GM21528 (cell line): ENCODE data around the gene TOR1AIP2.
"Not testable (repeated sequence)": the region's sequence is repeated elsewhere in the genome, so short reads cannot be mapped to it uniquely, and the experiment has no call there.

ENCODE experiments used
- ATAC-seq: cut with Tn5 transposase; IDR thresholded peaks from one replicate; pipeline ENCODE4 v1.9.1; 2021; ENCODE audit warnings: mild to moderate bottlenecking, moderate library complexity; ENCODE audit not compliant: unreplicated experiment, low FRiP score

The TOR1AIP2 gene

DNA sequence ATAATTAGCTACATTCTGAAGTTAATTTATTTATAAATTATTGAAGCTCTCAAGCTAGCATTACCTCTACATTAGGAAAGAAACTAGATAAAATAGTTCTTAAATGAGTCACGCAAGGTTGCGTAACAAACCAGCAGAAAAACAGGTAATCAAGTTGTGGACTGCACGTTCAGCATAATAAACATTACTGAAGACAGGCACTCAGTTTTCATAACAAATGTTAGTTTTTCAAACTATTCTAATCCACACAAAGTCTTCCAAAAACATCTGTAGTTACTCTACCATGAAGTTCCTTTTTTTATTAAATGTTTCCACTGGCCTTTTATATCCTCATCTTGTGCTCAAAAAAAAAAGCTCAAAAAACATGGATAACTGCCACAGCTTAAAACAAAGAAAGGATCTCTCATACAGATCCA lies 1.3 kb downstream of the TOR1AIP2 start:
- ATAC-seq: no peak

- ATAC-seq: no peak
Measured at GRCh38 chr1:179875596-179876299, 1.9 kb downstream of the TOR1AIP2 start.

DNA sequence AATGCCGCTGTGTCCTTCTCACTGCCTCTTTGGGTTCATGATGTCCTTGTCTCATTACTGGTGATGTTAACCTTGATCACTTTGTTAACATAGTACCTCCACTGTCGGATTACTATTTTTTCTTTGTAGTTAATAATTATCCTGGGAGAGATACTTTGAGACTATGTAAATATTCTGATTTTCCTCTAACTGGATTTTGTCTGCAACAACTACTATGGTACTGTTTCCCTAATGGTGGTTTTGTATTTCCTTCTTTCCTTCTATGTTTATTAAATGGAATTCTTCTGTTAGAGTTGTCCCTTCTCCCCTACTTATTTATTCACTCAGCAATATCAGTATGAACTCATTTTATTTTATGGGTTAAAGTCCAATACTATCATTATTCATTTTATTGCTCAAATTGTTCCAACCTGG lies 4.2 kb downstream of the TOR1AIP2 start:
- no peak for ATAC-seq

DNA sequence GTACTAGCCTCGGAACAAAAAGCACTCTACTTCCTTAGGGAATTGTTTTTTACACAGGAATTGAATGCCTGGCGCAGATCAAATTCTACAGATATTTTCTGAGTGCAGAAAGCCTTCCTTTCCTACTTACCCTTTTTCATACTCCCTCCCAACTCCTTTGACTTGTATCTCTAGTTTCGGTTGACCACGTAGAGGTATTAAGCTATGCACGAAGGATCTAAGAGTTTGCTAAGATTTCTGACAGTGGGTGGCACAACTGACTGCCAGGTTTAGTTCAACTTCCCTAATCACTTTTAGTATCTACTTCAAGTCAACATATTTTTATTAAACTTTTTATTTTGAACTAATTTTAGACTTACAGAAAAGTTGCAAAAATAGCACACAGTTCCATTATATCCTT lies 5.0 kb downstream of the TOR1AIP2 start:
- no peak for ATAC-seq

DNA sequence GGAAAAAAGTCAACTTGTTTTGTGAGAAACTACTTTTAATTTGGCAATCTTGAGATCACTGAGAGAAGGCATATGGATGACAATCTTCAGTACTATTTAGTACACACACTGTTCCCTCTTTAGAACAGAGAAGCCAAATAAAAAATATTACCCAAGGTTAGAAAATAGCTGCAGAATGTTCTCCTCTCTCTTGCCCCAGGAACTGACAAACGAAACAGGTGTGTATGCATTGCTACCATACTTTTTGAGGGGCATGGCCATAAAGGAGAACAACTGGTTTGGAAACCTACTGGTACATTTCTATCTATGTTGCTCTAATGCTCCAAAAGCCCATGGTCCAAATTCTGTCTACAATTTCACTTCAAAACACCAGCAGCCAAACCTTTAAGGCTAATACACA lies 5.7 kb downstream of the TOR1AIP2 start:
- no peak for ATAC-seq

GRCh38 chr1:179870870-179871269 lies 6.7 kb downstream of the TOR1AIP2 start:
- ATAC-seq: no peak

DNA sequence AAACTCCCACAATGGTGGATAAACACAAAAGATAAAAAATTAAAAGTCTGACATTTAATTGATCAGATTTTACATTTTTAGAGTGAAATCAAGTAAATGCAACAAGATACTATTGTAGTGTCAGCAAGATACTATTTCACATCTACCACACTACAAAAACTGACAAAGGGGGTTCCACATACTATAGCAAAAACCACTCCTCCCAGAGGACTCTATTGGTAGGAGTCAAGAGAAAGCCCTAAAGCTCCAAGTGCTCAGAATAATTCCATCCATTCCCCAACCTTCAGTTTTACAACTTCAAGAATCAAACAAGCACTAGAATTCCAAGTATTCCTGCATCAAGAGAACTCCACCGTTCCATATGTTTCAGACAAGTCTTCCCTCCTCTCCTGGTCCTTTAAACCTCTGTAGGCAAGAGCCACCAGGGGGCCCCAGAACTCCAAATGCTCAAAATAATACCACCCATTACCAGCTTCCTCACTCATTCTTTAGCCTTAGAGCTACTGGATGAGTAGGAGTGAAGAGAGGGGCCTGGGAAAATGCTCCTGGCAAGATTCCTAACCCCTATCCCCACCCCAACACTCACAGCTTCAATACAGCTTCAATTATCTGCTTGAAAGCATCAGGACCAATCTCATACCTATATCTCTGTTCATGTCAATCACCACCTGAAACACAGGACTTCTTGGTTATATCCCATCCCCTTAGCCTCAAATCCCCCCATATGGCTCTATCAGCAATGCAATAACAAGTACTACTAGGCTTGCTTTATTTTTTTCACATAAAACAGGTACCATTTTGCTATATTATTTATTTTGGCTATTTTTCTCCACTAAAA lies 9.9 kb downstream of the TOR1AIP2 start:
- ATAC-seq: peak; percentile 73

DNA sequence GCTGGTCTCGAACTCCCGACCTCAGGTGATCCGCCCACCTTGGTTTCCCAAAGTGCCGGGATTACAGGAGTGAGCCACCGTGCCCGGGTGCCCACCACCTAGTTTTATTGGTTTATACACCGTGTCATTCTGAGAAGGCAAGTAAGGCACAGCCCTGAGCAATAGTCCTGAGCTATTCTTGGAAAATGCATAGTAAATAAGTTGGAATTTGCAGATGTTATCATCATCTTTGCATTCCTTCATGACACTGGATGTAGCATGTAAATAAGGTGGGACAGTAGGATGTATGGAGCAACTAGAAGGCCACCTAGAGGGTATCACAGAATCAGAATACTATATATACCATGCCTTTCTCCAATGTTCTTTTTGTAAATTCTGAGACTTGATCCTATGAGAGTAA lies 11.0 kb downstream of the TOR1AIP2 start:
- no peak for ATAC-seq

- no peak for ATAC-seq
Measured at GRCh38 chr1:179865377-179865776, 12.2 kb downstream of the TOR1AIP2 start.

GRCh38 chr1:179860652-179861051 lies 17.0 kb downstream of the TOR1AIP2 start:
- ATAC-seq: no peak

DNA sequence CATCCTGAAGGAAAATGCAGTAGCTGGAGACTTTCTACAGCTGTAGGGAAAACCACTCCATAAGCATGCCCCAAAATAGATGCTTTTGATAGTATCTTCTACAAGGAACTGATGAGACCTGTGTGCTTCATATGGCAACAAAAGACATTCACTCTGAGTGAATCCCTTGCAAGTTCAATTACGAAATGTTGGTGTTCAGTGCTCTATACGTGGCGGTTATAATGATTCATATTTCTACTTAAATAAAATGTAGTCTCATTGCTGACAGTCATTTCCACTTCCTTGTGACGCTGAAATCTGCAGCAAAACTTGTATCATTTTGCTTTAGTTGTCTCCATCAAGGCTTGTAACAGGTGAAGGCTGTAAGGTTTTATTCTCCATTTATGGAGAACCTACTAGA lies 20.6 kb downstream of the TOR1AIP2 start:
- no peak for ATAC-seq

DNA sequence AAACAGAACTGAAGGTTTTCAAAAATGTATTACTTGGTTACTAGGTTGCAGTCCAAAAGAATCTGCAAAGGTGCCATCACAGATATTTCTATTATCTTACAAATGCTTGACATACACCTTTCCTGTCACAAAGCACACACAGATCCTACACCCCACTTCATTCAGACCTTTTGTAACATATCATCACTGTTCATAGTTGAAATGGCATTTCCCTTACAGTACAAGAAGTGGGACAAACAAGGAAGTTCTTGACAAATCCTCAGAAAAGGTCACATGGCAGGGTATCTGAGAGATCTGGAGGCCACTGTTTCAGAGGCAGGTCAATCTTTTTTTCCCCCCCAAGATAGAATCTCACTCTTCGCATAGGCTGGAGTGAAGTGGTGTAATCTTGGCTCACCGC lies 21.3 kb downstream of the TOR1AIP2 start:
- no peak for ATAC-seq

- ATAC-seq: not testable (repeated sequence)
Measured at GRCh38 chr1:179855831-179856230, 21.8 kb downstream of the TOR1AIP2 start.

DNA sequence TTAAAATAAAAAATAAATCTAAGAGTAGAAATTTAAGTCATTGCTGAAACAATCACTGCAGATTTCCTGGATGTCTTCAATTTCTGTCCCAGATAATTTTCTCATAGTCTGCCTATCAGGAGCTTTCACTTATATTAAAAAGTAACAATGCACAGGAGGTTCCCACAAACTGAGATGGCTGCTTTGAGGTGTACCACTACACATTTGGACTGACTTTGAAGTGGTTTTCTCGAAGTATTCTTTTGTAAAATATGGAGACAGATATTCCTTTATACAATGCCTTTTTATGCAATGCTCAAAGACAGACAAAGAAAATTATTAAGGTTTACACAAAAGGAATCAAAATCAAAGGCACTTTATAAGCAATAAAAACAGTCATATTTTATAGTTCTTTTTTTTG lies 24.5 kb downstream of the TOR1AIP2 start:
- ATAC-seq: no peak

DNA sequence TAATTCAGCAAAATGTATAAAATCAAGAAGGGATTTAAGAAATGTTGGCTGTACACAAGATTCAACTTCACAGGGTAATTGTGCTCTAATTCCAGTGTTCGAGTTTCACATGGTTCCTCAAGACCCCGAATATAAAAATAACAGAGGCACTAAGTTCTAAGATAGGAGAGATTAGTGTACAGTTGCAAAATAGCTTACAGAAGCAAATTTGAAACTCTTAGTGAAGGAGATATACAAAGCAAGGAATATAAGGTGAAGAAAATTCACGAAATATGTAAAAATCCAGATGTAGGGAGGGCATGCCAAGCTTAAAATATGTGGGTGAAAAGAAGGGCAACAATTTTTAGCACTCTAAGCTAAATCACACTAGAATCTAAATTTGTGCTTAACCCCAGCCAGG lies 29.4 kb downstream of the TOR1AIP2 start:
- ATAC-seq: no peak

GRCh38 chr1:179840107-179840506 lies 37.5 kb downstream of the TOR1AIP2 start:
- no peak for ATAC-seq

- ATAC-seq: not testable (repeated sequence)
Measured at GRCh38 chr1:179836686-179837445, 40.7 kb downstream of the TOR1AIP2 start.

DNA sequence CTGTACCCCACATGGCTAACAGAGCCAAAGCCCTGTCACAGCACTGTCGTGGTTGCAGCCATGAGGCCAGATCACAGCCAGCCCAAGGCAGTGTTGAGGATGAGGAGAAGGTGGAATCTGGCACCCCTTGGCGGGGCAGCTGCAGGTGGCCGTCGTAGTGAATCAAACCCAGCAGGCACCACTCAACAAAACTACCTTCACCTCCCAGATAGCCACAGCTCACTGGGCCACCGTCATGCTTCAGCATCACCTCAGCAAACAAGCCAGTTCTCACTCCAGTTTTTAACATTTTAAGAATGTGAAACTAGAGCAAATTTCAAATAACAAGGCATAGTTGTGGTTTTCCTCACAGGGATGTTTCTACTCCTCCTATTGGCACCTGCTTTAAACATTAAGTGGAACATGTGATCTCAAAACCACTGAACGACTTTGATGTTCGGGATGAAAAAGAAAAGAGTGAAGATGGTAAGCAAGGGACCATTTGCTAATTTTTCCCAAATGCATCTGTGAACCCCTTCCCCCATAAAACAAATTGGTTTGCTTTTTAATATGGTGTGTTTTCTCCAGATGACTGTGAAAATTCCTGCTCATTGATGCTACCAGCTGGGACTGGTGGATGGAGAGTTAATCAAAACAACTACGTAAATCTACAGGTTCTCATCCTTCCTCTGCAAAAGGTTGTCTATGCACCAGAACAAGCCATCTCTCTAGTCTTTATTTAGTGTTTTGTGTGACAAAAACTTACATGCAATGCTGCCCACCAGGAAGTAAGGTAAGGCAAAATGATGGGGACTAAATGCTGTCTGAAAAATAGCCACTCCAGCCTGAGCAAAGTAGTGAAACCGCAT lies 45.5 kb downstream of the TOR1AIP2 start:
- no peak for ATAC-seq

DNA sequence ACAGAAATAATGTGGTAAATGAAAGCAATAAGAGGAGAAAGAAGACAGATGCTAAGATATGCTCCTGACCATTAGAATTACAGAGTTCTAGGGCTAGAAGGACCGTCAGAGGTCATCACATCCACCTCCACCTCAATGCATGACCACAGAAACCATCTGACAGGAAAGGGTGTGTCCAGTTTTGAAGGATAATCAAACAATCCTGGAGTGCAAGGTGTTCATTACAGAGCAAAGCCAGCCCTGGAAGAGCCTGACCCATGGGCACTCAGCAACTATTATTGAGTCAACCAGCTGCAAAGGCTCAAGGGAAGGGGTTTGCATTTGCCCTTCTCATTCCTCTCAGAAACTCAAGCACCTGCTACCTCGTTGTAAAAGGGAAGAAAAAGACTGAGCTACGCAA lies 46.4 kb downstream of the TOR1AIP2 start:
- no peak for ATAC-seq

DNA sequence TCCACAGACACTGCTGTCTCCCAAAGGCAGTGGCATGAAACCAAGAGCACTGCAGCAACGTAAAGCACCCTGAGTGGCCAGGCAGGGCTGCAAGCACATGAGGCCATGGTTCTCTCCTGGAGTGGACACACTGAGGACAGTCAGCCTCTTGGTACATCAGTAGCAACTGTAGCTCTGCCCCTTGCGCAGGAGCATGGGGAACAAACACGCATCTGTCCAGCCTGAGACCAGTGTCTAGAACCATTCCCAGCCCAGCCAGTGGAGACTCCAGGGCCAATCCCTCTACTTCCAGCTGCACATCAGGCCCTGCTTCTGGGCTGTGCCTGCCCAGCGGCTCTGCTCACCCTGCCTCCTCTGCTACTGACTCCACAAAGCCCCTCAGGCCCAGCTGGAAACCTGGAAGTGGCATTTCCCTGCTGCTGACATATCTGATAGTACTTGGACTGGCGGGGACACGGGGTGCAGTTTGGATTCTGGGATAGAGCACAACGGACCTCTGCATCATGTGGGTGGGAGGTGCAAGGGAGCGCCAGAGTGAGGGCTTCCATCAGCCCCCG lies 49.0 kb downstream of the TOR1AIP2 start:
- ATAC-seq: no peak
